Activated T-helper 17 cell treated with anti-CD3 and anti-CD28 coated beads, Interleukin-2, amount 50 U/mL, for 72 hours (primary cell): ENCODE results near the gene TBC1D24. TPM values are rescaled to one million over a fixed set of nuclear protein-coding genes. Genes with fewer than 3 reads are reported as not detected.
A peak's percentile ranks its signal among the peaks of the same experiment; 100 is the strongest.
"Not testable (repeated sequence)": the region's sequence is repeated elsewhere in the genome, so short reads cannot be mapped to it uniquely, and the experiment has no call there.

ENCODE experiments used
- ATAC-seq: fragments of 150-1000 bp; cut with Tn5 transposase; replicated peaks from 2 replicates; pipeline ENCODE4 v1.10.0; 2021; ENCODE audit warnings: mild to moderate bottlenecking, moderate library complexity
- H3K27ac Mint-ChIP-seq: one replicate; pipeline ENCODE4 v1.8.0; 2022; ENCODE audit warnings: mixed read lengths
- H3K27me3 Mint-ChIP-seq: one replicate; pipeline ENCODE4 v1.8.0; 2022; ENCODE audit warnings: mixed read lengths
- H3K36me3 Mint-ChIP-seq: one replicate; pipeline ENCODE4 v1.8.0; 2022; ENCODE audit warnings: low read depth, mild to moderate bottlenecking, mixed read lengths
- H3K4me1 Mint-ChIP-seq: one replicate; pipeline ENCODE4 v1.8.0; 2022; ENCODE audit warnings: mixed read lengths
- H3K4me3 Mint-ChIP-seq: one replicate; pipeline ENCODE4 v1.8.0; 2022; ENCODE audit warnings: mild to moderate bottlenecking, mixed read lengths
- H3K9me3 Mint-ChIP-seq: one replicate; pipeline ENCODE4 v1.8.0; 2022; ENCODE audit warnings: mixed read lengths
- total RNA-seq, 2 donors: library from RNA; stranded (reverse); gene quantifications; one replicate each; pipeline ENCODE4 v1.2.3, GENCODE V29; 2022

The TBC1D24 gene
- total RNA-seq, 2 donors from 2014 or later, result 10.8 to 16.1 TPM

DNA sequence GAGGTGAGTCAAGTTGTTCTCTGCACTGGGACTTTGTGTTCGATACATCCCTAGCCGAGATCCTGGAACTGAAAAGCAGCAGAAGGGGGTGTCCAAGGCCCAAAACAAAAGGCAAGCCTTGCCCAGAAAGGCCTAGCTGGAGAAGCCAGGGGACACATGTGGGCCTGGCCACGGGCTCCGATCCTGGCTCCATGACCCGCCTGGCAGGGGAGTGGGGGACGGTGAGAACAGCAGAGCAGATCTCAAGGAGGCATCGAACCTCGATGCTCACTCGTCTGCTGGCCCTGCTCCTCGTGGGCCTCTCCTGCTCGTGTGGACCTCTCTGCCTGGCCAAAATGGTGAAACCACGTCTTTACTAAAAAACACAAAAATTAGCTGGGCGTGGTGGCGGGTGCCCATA lies 36.8 kb upstream of the TBC1D24 start:
- Mint-ChIP-seq H3K4me1 (peaks cover 3% of the 10 kb centered on the region), H3K27ac (no peak overlapping the region), H3K4me3 (no peak overlapping the region), H3K36me3 (peaks cover 58% of the 10 kb centered on the region), H3K27me3 (no peaks in the 10 kb centered on the region), H3K9me3 (no peaks in the 10 kb centered on the region)
- no peak for ATAC-seq

DNA sequence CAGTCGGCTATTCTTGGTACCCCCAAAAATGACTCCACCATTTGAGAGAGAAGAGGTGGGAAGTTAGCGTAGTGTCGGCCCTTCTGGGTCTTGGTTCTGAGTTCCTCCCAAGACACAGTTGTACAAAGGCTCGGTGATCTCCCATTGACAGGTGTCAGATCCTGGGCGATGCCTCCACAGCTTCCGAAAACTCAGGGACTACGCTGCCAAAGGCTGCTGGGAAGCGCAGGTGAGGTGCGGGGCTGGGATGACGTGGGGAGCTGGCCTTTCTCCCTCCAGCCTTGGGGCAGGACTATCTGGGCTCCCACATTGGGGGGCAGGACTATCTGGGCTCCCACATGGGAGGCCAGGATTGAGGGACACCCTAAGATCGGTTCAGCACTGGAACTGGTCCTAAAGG lies 35.3 kb upstream of the TBC1D24 start:
- H3K27me3 Mint-ChIP-seq, result no peaks in the 10 kb centered on the region
- peaks cover 3% of the 10 kb centered on the region for H3K4me1 Mint-ChIP-seq
- H3K9me3 Mint-ChIP-seq, result no peaks in the 10 kb centered on the region
- H3K27ac Mint-ChIP-seq, result peak overlapping the region; percentile 40
- no peak overlapping the region for H3K4me3 Mint-ChIP-seq
- no peak for ATAC-seq
- H3K36me3 Mint-ChIP-seq, result peaks cover 61% of the 10 kb centered on the region

DNA sequence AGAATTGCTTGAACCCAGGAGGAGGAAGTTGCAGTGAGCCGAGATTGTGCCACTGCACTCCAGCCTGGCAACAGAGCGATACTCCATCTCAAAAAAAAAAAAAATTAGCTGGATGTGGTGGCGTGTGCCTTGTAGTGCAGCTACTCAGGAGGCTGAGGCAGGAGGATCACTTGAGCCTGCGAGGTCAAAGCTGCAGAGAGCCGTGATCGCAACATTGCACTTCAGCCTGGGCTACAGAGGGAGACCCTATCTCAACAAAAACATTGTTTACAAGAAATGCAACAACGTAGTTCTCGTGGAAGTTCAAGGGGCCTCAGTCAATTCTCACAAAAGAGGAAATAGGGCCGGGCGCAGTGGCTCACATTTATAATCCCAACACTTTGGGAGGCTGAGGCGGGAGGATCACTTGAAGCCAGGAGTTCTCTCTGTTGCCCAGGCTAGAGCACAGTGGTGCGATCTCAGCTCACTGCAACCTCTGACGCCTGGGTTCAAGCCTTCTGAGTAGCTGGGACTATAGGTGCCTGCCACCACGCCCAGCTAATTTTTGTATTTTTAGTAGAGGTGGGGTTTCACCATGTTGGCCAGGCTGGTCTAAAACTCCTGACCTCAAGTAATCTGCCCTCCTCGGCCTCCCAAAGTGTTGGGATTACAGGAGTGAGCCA lies 33.7 kb upstream of the TBC1D24 start:
- peaks cover 69% of the 10 kb centered on the region for H3K36me3 Mint-ChIP-seq
- H3K4me3 Mint-ChIP-seq, H3K9me3 Mint-ChIP-seq, H3K27me3 Mint-ChIP-seq, H3K4me1 Mint-ChIP-seq, H3K27ac Mint-ChIP-seq, ATAC-seq: not testable (repeated sequence)

- Mint-ChIP-seq H3K27ac (no peak overlapping the region), H3K9me3 (no peaks in the 10 kb centered on the region), H3K4me1 (peaks cover 3% of the 10 kb centered on the region), H3K36me3 (peaks cover 69% of the 10 kb centered on the region), H3K4me3 (no peak overlapping the region), H3K27me3 (no peaks in the 10 kb centered on the region)
- ATAC-seq, result no peak
These were observed 31.4 kb upstream of the TBC1D24 start for GRCh38 chr16:2443555-2443954.

DNA sequence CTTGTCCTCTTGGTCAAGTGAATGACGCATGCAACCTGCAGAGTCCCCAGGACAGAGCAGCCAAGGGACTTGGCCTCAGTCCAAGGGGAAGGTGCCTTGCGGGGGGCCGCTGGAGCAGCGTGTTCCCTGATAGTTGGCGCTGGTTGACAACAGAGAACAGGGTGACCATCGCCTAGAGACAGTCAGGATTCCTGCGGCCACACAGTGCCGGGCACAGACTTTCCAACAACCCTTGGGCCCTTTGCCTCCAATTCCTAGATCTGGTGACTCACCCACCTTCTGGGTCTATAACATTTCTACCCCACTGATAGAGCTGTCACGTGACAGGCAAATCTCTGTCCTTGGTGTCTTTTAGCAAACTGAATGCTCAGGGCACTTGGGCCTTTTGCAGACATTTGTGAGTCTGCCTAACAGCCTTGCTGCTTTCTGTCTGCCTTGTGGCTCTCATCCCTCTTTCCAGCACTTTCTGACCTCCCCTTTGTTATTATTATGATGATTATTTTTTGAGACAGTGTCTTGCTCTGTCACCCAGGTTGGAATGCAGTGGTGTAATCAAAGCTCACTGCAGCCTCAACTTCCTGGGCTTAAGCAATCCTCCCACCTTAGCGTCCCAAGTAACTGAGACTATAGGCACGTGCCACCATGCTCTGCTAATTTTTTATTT lies 26.9 kb upstream of the TBC1D24 start:
- H3K27me3 Mint-ChIP-seq, result no peaks in the 10 kb centered on the region
- H3K4me1 Mint-ChIP-seq, result no peaks in the 10 kb centered on the region
- no peaks in the 10 kb centered on the region for H3K9me3 Mint-ChIP-seq
- peaks cover 95% of the 10 kb centered on the region for H3K36me3 Mint-ChIP-seq
- no peak for ATAC-seq
- H3K4me3 Mint-ChIP-seq, result no peak overlapping the region
- H3K27ac Mint-ChIP-seq, result no peak overlapping the region

GRCh38 chr16:2449118-2449517 lies 25.8 kb upstream of the TBC1D24 start:
- Mint-ChIP-seq H3K36me3 (peaks cover 95% of the 10 kb centered on the region), H3K27ac (no peak overlapping the region), H3K4me3 (no peak overlapping the region), H3K9me3 (no peaks in the 10 kb centered on the region), H3K4me1 (no peaks in the 10 kb centered on the region), H3K27me3 (no peaks in the 10 kb centered on the region)
- ATAC-seq, result no peak

DNA sequence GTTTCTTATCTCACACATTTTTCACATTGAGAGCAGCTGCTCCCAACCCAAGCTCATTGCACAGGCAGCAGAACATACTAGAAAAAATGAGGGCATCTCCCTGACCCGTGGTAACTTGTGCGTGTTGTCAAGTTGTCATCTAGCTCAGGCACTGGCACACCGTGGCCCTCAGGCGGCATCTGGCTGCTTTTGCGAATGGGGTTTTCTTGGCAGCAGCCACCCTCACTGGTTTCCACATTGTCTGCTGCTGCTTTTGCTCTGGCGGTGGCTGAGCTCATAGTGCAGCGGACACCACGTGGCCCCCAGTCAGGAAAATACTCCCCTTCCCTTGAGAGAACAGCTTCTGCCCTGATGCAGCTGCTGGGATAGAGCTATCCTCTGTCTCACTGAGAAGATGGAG lies 24.4 kb upstream of the TBC1D24 start:
- H3K9me3 Mint-ChIP-seq, result no peaks in the 10 kb centered on the region
- no peaks in the 10 kb centered on the region for H3K27me3 Mint-ChIP-seq
- ATAC-seq, result no peak
- H3K36me3 Mint-ChIP-seq, result peaks cover 90% of the 10 kb centered on the region
- no peak overlapping the region for H3K4me3 Mint-ChIP-seq
- H3K4me1 Mint-ChIP-seq, result no peaks in the 10 kb centered on the region
- H3K27ac Mint-ChIP-seq, result no peak overlapping the region

- Mint-ChIP-seq H3K9me3 (no peaks in the 10 kb centered on the region), H3K27ac (no peak overlapping the region), H3K36me3 (peaks cover 90% of the 10 kb centered on the region), H3K27me3 (no peaks in the 10 kb centered on the region), H3K4me3 (no peak overlapping the region), H3K4me1 (no peaks in the 10 kb centered on the region)
- ATAC-seq, result no peak
These were observed 23.9 kb upstream of the TBC1D24 start for GRCh38 chr16:2450975-2451381.

DNA sequence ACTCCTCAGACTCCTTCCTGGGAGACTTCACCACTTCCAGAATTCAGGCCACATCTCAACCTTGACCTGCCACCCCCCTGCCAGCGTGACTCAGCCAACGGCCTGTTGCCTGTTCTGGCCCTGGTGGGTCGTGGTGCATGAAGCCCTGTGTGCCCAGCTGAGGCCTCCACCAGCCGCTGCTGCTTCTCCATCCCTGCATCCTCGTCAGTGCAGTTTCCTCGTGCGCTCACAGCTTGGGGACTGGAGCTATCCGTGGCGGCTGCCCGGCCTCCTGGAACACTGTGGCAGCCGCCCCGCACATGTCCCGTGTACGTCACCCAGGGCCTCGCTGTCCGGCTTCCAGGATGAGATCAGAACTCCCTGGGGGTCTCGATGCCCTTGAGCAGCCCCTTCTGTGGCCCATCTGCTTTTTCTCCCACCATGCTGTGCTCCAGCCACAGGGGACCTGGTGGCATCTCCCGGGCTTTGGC lies 23.0 kb upstream of the TBC1D24 start:
- no peaks in the 10 kb centered on the region for H3K4me1 Mint-ChIP-seq
- H3K9me3 Mint-ChIP-seq, result no peaks in the 10 kb centered on the region
- H3K27ac Mint-ChIP-seq, result no peak overlapping the region
- H3K36me3 Mint-ChIP-seq, result peaks cover 90% of the 10 kb centered on the region
- no peak for ATAC-seq
- H3K27me3 Mint-ChIP-seq, result no peaks in the 10 kb centered on the region
- H3K4me3 Mint-ChIP-seq, result no peak overlapping the region

GRCh38 chr16:2452650-2453049 lies 22.3 kb upstream of the TBC1D24 start:
- Mint-ChIP-seq H3K9me3 (no peaks in the 10 kb centered on the region), H3K4me1 (no peaks in the 10 kb centered on the region), H3K27me3 (no peaks in the 10 kb centered on the region), H3K4me3 (no peak overlapping the region), H3K27ac (no peak overlapping the region), H3K36me3 (peaks cover 90% of the 10 kb centered on the region)
- ATAC-seq, result no peak

DNA sequence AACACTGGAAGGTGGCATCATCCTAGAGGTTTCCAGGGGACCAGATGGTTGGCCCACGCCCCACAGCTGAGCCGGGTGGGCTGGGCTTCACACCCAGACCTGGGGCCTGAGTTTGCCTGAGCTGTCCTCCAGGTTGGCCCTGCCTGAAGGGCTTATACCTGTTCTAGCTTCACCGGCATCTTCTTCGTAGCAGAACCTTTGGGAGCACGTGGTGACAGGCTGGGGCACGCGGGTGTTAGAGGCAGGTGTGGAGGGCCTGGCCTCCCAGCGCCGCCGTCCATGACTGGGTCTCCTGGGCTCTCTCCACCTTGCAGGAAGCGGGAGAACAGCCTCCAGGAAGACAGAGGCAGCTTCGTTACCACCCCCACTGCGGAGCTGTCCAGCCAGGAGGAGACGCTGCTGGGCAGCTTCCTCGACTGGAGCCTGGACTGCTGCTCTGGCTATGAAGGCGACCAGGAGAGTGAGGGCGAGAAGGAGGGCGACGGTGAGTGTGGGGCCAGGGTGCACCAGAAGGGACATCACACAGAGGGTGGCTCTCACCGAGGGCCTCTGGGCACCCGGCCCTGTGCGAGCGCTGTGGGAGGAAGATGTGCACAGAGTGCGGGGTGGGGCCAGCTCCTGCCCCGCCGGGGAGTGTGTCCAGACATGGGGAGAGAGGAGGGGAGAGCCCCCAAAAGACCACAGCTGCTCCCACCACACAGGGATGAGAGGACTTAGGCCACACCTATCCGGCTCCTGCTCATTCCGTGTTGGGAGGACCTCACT lies 19.7 kb upstream of the TBC1D24 start:
- Mint-ChIP-seq H3K36me3 (peaks cover 73% of the 10 kb centered on the region), H3K4me1 (peaks cover 5% of the 10 kb centered on the region), H3K9me3 (no peaks in the 10 kb centered on the region), H3K27me3 (no peaks in the 10 kb centered on the region), H3K4me3 (no peak overlapping the region), H3K27ac (no peak overlapping the region)
- no peak for ATAC-seq

DNA sequence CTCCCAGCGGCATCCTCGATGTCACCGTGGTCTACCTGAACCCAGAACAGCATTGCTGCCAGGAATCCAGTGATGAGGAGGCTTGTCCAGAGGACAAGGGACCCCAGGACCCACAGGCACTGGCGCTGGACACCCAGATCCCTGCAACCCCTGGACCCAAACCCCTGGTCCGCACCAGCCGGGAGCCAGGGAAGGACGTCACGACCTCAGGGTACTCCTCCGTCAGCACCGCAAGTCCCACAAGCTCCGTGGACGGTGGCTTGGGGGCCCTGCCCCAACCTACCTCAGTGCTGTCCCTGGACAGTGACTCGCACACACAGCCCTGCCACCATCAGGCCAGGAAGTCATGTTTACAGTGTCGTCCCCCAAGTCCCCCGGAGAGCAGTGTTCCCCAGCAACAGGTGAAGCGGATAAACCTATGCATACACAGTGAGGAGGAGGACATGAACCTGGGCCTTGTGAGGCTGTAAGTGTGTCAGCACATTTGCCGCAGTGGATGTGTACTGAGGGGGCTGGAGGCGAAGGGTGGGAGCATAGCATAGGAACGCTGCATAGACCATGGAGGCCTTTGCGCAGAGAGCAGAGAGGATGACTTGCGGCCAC lies 18.3 kb upstream of the TBC1D24 start:
- peaks cover 61% of the 10 kb centered on the region for H3K36me3 Mint-ChIP-seq
- no peaks in the 10 kb centered on the region for H3K9me3 Mint-ChIP-seq
- ATAC-seq, result no peak
- no peaks in the 10 kb centered on the region for H3K27me3 Mint-ChIP-seq
- no peak overlapping the region for H3K27ac Mint-ChIP-seq
- H3K4me3 Mint-ChIP-seq, result no peak overlapping the region
- H3K4me1 Mint-ChIP-seq, result peaks cover 5% of the 10 kb centered on the region

- H3K27ac Mint-ChIP-seq, result no peak overlapping the region
- no peak for ATAC-seq
- H3K9me3 Mint-ChIP-seq, result no peaks in the 10 kb centered on the region
- H3K4me1 Mint-ChIP-seq, result peaks cover 5% of the 10 kb centered on the region
- H3K4me3 Mint-ChIP-seq, result no peak overlapping the region
- H3K27me3 Mint-ChIP-seq, result no peaks in the 10 kb centered on the region
- H3K36me3 Mint-ChIP-seq, result peaks cover 56% of the 10 kb centered on the region
These were observed 17.7 kb upstream of the TBC1D24 start for GRCh38 chr16:2457267-2457666.

GRCh38 chr16:2457946-2458345 lies 17.0 kb upstream of the TBC1D24 start:
- Mint-ChIP-seq H3K4me1 (peaks cover 5% of the 10 kb centered on the region), H3K36me3 (peaks cover 49% of the 10 kb centered on the region), H3K9me3 (no peaks in the 10 kb centered on the region), H3K27me3 (no peaks in the 10 kb centered on the region), H3K4me3 (no peak overlapping the region), H3K27ac (no peak overlapping the region)
- no peak for ATAC-seq
